ENCODE results near the gene CORO7. TPM values are rescaled to one million over a fixed set of nuclear protein-coding genes. Genes with fewer than 3 reads are reported as not detected.

The CORO7 gene
- total and polyA plus RNA-seq, 9 of the 15 experiments (the other 6 are each of a cell fraction or from before 2014, with no cell fraction given) = 0.45 to 77.2 (median 18.7) TPM

DNA sequence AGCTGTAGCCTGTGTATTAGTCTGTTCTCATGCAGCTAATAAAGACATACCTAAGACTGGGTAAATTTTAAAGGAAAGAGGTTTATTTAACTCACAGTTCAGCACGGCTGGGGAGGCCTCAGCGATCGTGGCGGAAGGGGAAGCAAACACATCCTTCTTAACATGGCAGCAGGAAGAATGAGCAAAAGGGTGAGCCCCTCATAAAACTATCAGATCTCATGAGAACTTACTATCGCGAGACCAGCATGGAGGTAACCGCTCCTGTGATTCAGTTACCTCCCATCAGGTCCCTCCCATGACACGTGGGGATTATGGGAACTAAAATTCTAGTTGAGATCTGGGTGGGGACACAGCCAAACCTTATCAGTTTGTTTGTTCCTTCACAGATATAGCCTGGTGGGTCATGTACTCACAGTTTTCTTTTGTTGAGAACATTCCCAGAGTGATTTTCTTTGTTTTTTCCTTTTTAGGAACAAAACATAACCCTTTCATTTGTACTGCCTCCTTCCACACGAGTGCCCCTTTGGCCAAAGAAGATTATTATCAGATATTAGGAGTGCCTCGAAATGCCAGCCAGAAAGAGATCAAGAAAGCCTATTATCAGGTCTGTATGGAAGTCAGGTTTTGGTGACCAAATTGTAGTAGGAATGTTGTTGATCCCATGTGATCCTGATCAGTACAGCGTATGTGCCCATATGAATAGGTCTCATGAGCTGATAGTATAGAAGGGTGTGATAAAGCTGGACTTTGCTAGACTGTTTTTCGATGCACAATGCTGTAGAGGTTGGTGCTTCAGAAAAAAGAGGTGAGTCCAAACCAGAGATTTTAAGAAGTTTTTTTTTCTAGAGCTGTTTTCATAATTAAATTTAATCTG lies 17.8 kb upstream of the CORO7 start (continued):
- peak; percentile 86 for TF ChIP-seq USF1 (CRISPR knock-in tag; IDR thresholded peaks at IDR 0.05)
- no peak for TF ChIP-seq NEUROD1 (IDR thresholded peaks at IDR 0.05; ENCODE audit: borderline replicate concordance, low read depth, low read length, partially characterized antibody)
- TF ChIP-seq MCM2 (IDR thresholded peaks at IDR 0.05; ENCODE audit: low read depth) = no peak
- no peak for TF ChIP-seq SRSF7 (optimal IDR thresholded peaks at IDR 0.05; ENCODE audit: low read depth, low read length)
- TF ChIP-seq NCOR1 (IDR thresholded peaks at IDR 0.05) = no peak
- no peak for TF ChIP-seq E2F3 (CRISPR knock-in tag; IDR thresholded peaks at IDR 0.05)
- TF ChIP-seq, protein P1, sequence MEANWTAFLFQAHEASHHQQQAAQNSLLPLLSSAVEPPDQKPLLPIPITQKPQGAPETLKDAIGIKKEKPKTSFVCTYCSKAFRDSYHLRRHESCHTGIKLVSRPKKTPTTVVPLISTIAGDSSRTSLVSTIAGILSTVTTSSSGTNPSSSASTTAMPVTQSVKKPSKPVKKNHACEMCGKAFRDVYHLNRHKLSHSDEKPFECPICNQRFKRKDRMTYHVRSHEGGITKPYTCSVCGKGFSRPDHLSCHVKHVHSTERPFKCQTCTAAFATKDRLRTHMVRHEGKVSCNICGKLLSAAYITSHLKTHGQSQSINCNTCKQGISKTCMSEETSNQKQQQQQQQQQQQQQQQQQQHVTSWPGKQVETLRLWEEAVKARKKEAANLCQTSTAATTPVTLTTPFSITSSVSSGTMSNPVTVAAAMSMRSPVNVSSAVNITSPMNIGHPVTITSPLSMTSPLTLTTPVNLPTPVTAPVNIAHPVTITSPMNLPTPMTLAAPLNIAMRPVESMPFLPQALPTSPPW (CRISPR knock-in tag; IDR thresholded peaks at IDR 0.05) = peak; percentile 31; the same call in 1 of the 2 replicates
- no peak for TF ChIP-seq ZC3H8 (IDR thresholded peaks at IDR 0.05)
- TF ChIP-seq, protein P2, sequence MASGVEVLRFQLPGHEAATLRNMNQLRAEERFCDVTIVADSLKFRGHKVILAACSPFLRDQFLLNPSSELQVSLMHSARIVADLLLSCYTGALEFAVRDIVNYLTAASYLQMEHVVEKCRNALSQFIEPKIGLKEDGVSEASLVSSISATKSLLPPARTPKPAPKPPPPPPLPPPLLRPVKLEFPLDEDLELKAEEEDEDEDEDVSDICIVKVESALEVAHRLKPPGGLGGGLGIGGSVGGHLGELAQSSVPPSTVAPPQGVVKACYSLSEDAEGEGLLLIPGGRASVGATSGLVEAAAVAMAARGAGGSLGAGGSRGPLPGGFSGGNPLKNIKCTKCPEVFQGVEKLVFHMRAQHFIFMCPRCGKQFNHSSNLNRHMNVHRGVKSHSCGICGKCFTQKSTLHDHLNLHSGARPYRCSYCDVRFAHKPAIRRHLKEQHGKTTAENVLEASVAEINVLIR (CRISPR knock-in tag; IDR thresholded peaks at IDR 0.05) = no peak
- TF ChIP-seq ZBTB49 (CRISPR knock-in tag; IDR thresholded peaks at IDR 0.05; ENCODE audit: borderline replicate concordance) = no peak
- TF ChIP-seq ATF7 (IDR thresholded peaks at IDR 0.05) = peak; percentile 66
- TF ChIP-seq, protein P3, sequence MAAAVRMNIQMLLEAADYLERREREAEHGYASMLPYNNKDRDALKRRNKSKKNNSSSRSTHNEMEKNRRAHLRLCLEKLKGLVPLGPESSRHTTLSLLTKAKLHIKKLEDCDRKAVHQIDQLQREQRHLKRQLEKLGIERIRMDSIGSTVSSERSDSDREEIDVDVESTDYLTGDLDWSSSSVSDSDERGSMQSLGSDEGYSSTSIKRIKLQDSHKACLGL (CRISPR knock-in tag; IDR thresholded peaks at IDR 0.05; ENCODE audit: borderline replicate concordance, poor library complexity, severe bottlenecking) = no peak
- 0 out of 2 replicates have a peak, but pooled peaks have one; percentile 18 for TF ChIP-seq RB1 (IDR thresholded peaks at IDR 0.05; ENCODE audit: low read depth)
- no peak for TF ChIP-seq KHSRP (IDR thresholded peaks at IDR 0.05)

Data from K562 (cell line).